ENCODE measurements around the gene L3MBTL3. TPM values are rescaled to one million over a fixed set of nuclear protein-coding genes. Genes with fewer than 3 reads are reported as not detected.

The L3MBTL3 gene
- total and polyA plus RNA-seq, 10 of the 15 experiments (the other 5 are each of a cell fraction or from before 2014, with no cell fraction given): 0.71 to 9.4 (median 6.2) TPM

DNA sequence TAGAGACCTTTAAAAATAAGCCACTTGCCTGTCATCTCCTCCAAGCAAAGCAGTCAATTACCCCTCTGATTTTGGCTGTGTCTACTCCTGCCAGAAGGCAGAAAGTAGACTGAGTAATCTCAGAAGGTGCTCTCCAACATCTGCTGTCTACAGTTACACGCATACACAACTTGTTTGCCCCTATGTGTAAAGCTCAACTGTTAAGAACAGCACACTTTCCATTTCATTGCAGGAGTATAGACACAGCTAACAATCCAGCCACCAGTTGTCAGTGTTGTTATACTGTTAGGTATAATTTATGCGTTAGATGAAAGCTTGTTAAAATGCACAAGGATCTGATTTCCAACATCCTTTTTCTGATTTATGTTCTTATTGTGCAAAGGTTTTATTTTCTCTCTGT is 116.2 kb downstream of the L3MBTL3 start:
- FAIRE-seq (no peak), DNase-seq (ENCODE audit: low read depth, low spot score) (no peak), ATAC-seq (no peak)
- Histone ChIP-seq H3K9ac (ENCODE audit: control insufficient read depth, insufficient read depth, low read length) (no peak overlapping the region), H3K36me3 (ENCODE audit: control insufficient read depth in 2 of 2, insufficient read depth in 2 of 2, low read length in 1 of 2) (no peaks in the 10 kb centered on the region), H3K4me3 (no peak overlapping the region), H2AFZ (ENCODE audit: control insufficient read depth, low read depth, low read length) (no peak overlapping the region), H3K4me2 (ENCODE audit: control insufficient read depth, insufficient read depth) (no peak overlapping the region), H3K4me1 (ENCODE audit: control insufficient read depth, insufficient read depth, low read length) (peaks cover 17% of the 10 kb centered on the region; the same call in 1 of the 2 replicates), H3K27me3 (replicated peaks in 1 of 2; ENCODE audit: control insufficient read depth in 2 of 2, insufficient read depth in 2 of 2, low read length in 1 of 2) (no peaks in the 10 kb centered on the region), H3K9me3 (replicated peaks; ENCODE audit: control insufficient read depth, insufficient read depth, low read length) (no peaks in the 10 kb centered on the region; the same call in 2 of the 3 replicates), H3K79me2 (ENCODE audit: control insufficient read depth, insufficient read depth, low read length) (no peaks in the 10 kb centered on the region), H3K27ac (ENCODE audit: control insufficient read depth, insufficient read depth) (no peak overlapping the region), H4K20me1 (ENCODE audit: control insufficient read depth, insufficient read depth) (no peaks in the 10 kb centered on the region)
- ChIA-PET SMC1A (ENCODE audit: uncharacterized antibody, unreplicated experiment) (interaction anchor here (1.6 kb wide), 1 partner anchor 19 kb away, joined by 8 read pairs; no protein-coding TSS in a partner anchor), RAD21 (ENCODE audit: unreplicated experiment) (no interaction called here), CTCF (no interaction called here), POLR2A (no interaction called here)
- no peak for TF ChIP-seq FOS (IDR thresholded peaks at IDR 0.05; ENCODE audit: borderline replicate concordance, extremely low read depth, insufficient read length)
- TF ChIP-seq, protein P1, sequence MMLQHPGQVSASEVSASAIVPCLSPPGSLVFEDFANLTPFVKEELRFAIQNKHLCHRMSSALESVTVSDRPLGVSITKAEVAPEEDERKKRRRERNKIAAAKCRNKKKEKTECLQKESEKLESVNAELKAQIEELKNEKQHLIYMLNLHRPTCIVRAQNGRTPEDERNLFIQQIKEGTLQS (IDR thresholded peaks at IDR 0.05; ENCODE audit: borderline replicate concordance, extremely low read depth, low read depth, low read length): no peak
- TF ChIP-seq WRNIP1 (IDR thresholded peaks at IDR 0.05; ENCODE audit: borderline replicate concordance, low read depth, low read length): no peak
- TF ChIP-seq, protein P2, sequence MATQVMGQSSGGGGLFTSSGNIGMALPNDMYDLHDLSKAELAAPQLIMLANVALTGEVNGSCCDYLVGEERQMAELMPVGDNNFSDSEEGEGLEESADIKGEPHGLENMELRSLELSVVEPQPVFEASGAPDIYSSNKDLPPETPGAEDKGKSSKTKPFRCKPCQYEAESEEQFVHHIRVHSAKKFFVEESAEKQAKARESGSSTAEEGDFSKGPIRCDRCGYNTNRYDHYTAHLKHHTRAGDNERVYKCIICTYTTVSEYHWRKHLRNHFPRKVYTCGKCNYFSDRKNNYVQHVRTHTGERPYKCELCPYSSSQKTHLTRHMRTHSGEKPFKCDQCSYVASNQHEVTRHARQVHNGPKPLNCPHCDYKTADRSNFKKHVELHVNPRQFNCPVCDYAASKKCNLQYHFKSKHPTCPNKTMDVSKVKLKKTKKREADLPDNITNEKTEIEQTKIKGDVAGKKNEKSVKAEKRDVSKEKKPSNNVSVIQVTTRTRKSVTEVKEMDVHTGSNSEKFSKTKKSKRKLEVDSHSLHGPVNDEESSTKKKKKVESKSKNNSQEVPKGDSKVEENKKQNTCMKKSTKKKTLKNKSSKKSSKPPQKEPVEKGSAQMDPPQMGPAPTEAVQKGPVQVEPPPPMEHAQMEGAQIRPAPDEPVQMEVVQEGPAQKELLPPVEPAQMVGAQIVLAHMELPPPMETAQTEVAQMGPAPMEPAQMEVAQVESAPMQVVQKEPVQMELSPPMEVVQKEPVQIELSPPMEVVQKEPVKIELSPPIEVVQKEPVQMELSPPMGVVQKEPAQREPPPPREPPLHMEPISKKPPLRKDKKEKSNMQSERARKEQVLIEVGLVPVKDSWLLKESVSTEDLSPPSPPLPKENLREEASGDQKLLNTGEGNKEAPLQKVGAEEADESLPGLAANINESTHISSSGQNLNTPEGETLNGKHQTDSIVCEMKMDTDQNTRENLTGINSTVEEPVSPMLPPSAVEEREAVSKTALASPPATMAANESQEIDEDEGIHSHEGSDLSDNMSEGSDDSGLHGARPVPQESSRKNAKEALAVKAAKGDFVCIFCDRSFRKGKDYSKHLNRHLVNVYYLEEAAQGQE (IDR thresholded peaks at IDR 0.05; ENCODE audit: low read depth, low read length): no peak
- TF ChIP-seq MYC (IDR thresholded peaks at IDR 0.05; ENCODE audit: insufficient read depth, insufficient read length, insufficient replicate concordance, low read length, severe bottlenecking): no peak
- TF ChIP-seq, protein P3, sequence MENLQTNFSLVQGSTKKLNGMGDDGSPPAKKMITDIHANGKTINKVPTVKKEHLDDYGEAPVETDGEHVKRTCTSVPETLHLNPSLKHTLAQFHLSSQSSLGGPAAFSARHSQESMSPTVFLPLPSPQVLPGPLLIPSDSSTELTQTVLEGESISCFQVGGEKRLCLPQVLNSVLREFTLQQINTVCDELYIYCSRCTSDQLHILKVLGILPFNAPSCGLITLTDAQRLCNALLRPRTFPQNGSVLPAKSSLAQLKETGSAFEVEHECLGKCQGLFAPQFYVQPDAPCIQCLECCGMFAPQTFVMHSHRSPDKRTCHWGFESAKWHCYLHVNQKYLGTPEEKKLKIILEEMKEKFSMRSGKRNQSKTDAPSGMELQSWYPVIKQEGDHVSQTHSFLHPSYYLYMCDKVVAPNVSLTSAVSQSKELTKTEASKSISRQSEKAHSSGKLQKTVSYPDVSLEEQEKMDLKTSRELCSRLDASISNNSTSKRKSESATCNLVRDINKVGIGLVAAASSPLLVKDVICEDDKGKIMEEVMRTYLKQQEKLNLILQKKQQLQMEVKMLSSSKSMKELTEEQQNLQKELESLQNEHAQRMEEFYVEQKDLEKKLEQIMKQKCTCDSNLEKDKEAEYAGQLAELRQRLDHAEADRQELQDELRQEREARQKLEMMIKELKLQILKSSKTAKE (IDR thresholded peaks at IDR 0.05; ENCODE audit: low read depth, poor library complexity, severe bottlenecking): no peak
- TF ChIP-seq EZH2 (IDR thresholded peaks at IDR 0.05; ENCODE audit: borderline replicate concordance, control insufficient read depth, low read depth, low read length): no peak
- no peak for TF ChIP-seq BRCA1 (IDR thresholded peaks at IDR 0.05; ENCODE audit: low read depth, low read length)
- no peak for TF ChIP-seq YBX1 (IDR thresholded peaks at IDR 0.05)
- TF ChIP-seq, protein P4, sequence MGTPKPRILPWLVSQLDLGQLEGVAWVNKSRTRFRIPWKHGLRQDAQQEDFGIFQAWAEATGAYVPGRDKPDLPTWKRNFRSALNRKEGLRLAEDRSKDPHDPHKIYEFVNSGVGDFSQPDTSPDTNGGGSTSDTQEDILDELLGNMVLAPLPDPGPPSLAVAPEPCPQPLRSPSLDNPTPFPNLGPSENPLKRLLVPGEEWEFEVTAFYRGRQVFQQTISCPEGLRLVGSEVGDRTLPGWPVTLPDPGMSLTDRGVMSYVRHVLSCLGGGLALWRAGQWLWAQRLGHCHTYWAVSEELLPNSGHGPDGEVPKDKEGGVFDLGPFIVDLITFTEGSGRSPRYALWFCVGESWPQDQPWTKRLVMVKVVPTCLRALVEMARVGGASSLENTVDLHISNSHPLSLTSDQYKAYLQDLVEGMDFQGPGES (IDR thresholded peaks at IDR 0.05): no peak
- in situ Hi-C loops (cut with MboI): no loop called here
- 50% methylated on average over 2 of the region's 2 CpGs for WGBS (ENCODE audit: insufficient coverage, insufficient replicate concordance, low lambda C conversion rate, missing lambda C conversion rate)
- no TSS peak for BruUV-seq (replicated peaks)
- intact Hi-C loops (cut with micrococcal nuclease; ENCODE audit: unreplicated experiment): loop anchor here (5.0 kb wide), 1 partner anchor 128 kb away; no protein-coding TSS in a partner anchor
